Dermis microvascular lymphatic vessel endothelial cell (primary cell): ENCODE data around the gene VCX. TPM values are rescaled to one million over a fixed set of nuclear protein-coding genes. Genes with fewer than 3 reads are reported as not detected.
"Not testable (repeated sequence)": the region's sequence is repeated elsewhere in the genome, so short reads cannot be mapped to it uniquely, and the experiment has no call there.

ENCODE experiments used
- DNase-seq, 2 donors: peaks; one replicate each; pipeline versions ENCODE4 v3.0.0 to v3.0.0-alpha.2; 2010; ENCODE audit warnings: low read depth in 2 of 2
- total RNA-seq: library from RNA; depleted of rRNA; stranded (reverse); fragments of >200 nt; gene quantifications from 2 replicates; pipeline ENCODE4 v1.2.1, GENCODE V29; 2014

Gene VCX
- not detected in 2 replicates for total RNA-seq

GRCh38 chrX:7842871-7843270 lies at the start of gene VCX:
TSS of gene VCX (plus strand) at chrX:7843171. CDS start at chrX:7843204, 33 bp downstream.
- DNase-seq: not testable (repeated sequence)

- no peak for DNase-seq
Measured at GRCh38 chrX:7798327-7798726, 44.6 kb upstream of the VCX start.

GRCh38 chrX:7801711-7802110 lies 41.3 kb upstream of the VCX start:
- no peak for DNase-seq

- no peak for DNase-seq
Measured at GRCh38 chrX:7815166-7815805, 27.7 kb upstream of the VCX start.

GRCh38 chrX:7828594-7828993 lies 14.4 kb upstream of the VCX start:
- DNase-seq: no peak

- no peak for DNase-seq
Measured at GRCh38 chrX:7841084-7841805, 1.7 kb upstream of the VCX start.

GRCh38 chrX:7852166-7852565 lies 9.2 kb downstream of the VCX start:
- no peak for DNase-seq

- no peak for DNase-seq
Measured at GRCh38 chrX:7872042-7872441, 29.1 kb downstream of the VCX start.

- no peak for DNase-seq
Measured at GRCh38 chrX:7876957-7877356, 34.0 kb downstream of the VCX start.

- DNase-seq: no peak
Measured at GRCh38 chrX:7889135-7889534, 46.2 kb downstream of the VCX start.

GRCh38 chrX:7889680-7890079 lies 46.7 kb downstream of the VCX start:
- no peak for DNase-seq

GRCh38 chrX:7891928-7892327 lies 49.0 kb downstream of the VCX start:
- no peak for DNase-seq

Other genes with a start within 250 kb of the VCX start
- 10.1 and 13.0 TPM in 2 replicates for gene PNPLA4, start 84.2 kb downstream of the VCX start, total RNA-seq